ENCODE data around the gene TGM5. TPM values are rescaled to one million over a fixed set of nuclear protein-coding genes. Genes with fewer than 3 reads are reported as not detected.
"Not testable (repeated sequence)": the region's sequence is repeated elsewhere in the genome, so short reads cannot be mapped to it uniquely, and the experiment has no call there.

Gene TGM5
- total RNA-seq, 1 experiment from 2014 or later: not detected

GRCh38 chr15:43235536-43235935 lies 31.2 kb downstream of the TGM5 start:
- Histone ChIP-seq H2AFZ (ENCODE audit: low read length) (no peak overlapping the region), H4K20me1 (ENCODE audit: insufficient read depth, low read depth, low read length) (no peaks in the 10 kb centered on the region)

GRCh38 chr15:43232289-43232874 lies 34.3 kb downstream of the TGM5 start:
- Histone ChIP-seq H3K27ac (ENCODE audit: low read length) (no peak overlapping the region), H3K27me3 (ENCODE audit: low read length) (no peaks in the 10 kb centered on the region), H3K9me2 (replicated peaks; ENCODE audit: insufficient read depth, low read length) (no peaks in the 10 kb centered on the region), H3K79me2 (ENCODE audit: low read length) (no peaks in the 10 kb centered on the region), H2AFZ (ENCODE audit: low read length) (no peak overlapping the region), H4K20me1 (ENCODE audit: insufficient read depth, low read depth, low read length) (no peaks in the 10 kb centered on the region), H3K4me3 (ENCODE audit: low read length) (no peak overlapping the region), H3K9ac (ENCODE audit: low read length) (no peak overlapping the region), H3K4me2 (ENCODE audit: low read depth, low read length, poor library complexity, severe bottlenecking) (no peak overlapping the region), H3K36me3 (ENCODE audit: insufficient read depth, low read length) (no peaks in the 10 kb centered on the region), H3K9me3 (ENCODE audit: low read length) (no peaks in the 10 kb centered on the region), H3K4me1 (ENCODE audit: low read length) (no peaks in the 10 kb centered on the region)
- DNase-seq: no peak

More at GRCh38 chr15:43235536-43235935, 31.2 kb downstream of the TGM5 start:
- no peak overlapping the region for H3K9ac ChIP-seq (ENCODE audit: low read length)
- no peaks in the 10 kb centered on the region for H3K36me3 ChIP-seq (ENCODE audit: insufficient read depth, low read length)
- H3K27me3 ChIP-seq (ENCODE audit: low read length): no peaks in the 10 kb centered on the region
- no peaks in the 10 kb centered on the region for H3K9me3 ChIP-seq (ENCODE audit: low read length)
- no peak overlapping the region for H3K4me3 ChIP-seq (ENCODE audit: low read length)
- H3K27ac ChIP-seq (ENCODE audit: low read length): no peak overlapping the region
- no peaks in the 10 kb centered on the region for H3K4me1 ChIP-seq (ENCODE audit: low read length)
- no peaks in the 10 kb centered on the region for H3K79me2 ChIP-seq (ENCODE audit: low read length)
- no peak for DNase-seq
- no peaks in the 10 kb centered on the region for H3K9me2 ChIP-seq (replicated peaks; ENCODE audit: insufficient read depth, low read length)
- H3K4me2 ChIP-seq (ENCODE audit: low read depth, low read length, poor library complexity, severe bottlenecking): no peak overlapping the region

GRCh38 chr15:43230640-43231115 lies 36.0 kb downstream of the TGM5 start:
- Histone ChIP-seq H3K27ac (ENCODE audit: low read length) (no peak overlapping the region), H3K9me2 (replicated peaks; ENCODE audit: insufficient read depth, low read length) (no peaks in the 10 kb centered on the region), H3K79me2 (ENCODE audit: low read length) (no peaks in the 10 kb centered on the region), H4K20me1 (ENCODE audit: insufficient read depth, low read depth, low read length) (no peaks in the 10 kb centered on the region), H3K4me3 (ENCODE audit: low read length) (no peak overlapping the region), H3K9me3 (ENCODE audit: low read length) (no peaks in the 10 kb centered on the region), H3K27me3 (ENCODE audit: low read length) (no peaks in the 10 kb centered on the region), H3K4me1 (ENCODE audit: low read length) (no peaks in the 10 kb centered on the region), H2AFZ (ENCODE audit: low read length) (no peak overlapping the region), H3K9ac (ENCODE audit: low read length) (no peak overlapping the region), H3K36me3 (ENCODE audit: insufficient read depth, low read length) (no peaks in the 10 kb centered on the region), H3K4me2 (ENCODE audit: low read depth, low read length, poor library complexity, severe bottlenecking) (no peak overlapping the region)
- DNase-seq: no peak

GRCh38 chr15:43229977-43230376 lies 36.8 kb downstream of the TGM5 start:
- Histone ChIP-seq H3K79me2 (ENCODE audit: low read length) (no peaks in the 10 kb centered on the region), H3K9me3 (ENCODE audit: low read length) (no peaks in the 10 kb centered on the region), H3K9me2 (replicated peaks; ENCODE audit: insufficient read depth, low read length) (no peaks in the 10 kb centered on the region), H3K9ac (ENCODE audit: low read length) (no peak overlapping the region), H3K36me3 (ENCODE audit: insufficient read depth, low read length) (no peaks in the 10 kb centered on the region), H3K4me1 (ENCODE audit: low read length) (peaks cover 2% of the 10 kb centered on the region; the same call in 1 of the 2 replicates), H4K20me1 (ENCODE audit: insufficient read depth, low read depth, low read length) (no peaks in the 10 kb centered on the region), H3K27ac (ENCODE audit: low read length) (no peak overlapping the region), H2AFZ (ENCODE audit: low read length) (no peak overlapping the region), H3K4me2 (ENCODE audit: low read depth, low read length, poor library complexity, severe bottlenecking) (no peak overlapping the region), H3K27me3 (ENCODE audit: low read length) (no peaks in the 10 kb centered on the region), H3K4me3 (ENCODE audit: low read length) (no peak overlapping the region)
- no peak for DNase-seq

- no peaks in the 10 kb centered on the region for H3K79me2 ChIP-seq (ENCODE audit: low read length)
- no peak overlapping the region for H3K27ac ChIP-seq (ENCODE audit: low read length)
- no peaks in the 10 kb centered on the region for H4K20me1 ChIP-seq (ENCODE audit: insufficient read depth, low read depth, low read length)
- H3K4me3 ChIP-seq (ENCODE audit: low read length): no peak overlapping the region
- peaks cover 2% of the 10 kb centered on the region; the same call in 1 of the 2 replicates for H3K4me1 ChIP-seq (ENCODE audit: low read length)
- no peaks in the 10 kb centered on the region for H3K9me3 ChIP-seq (ENCODE audit: low read length)
- DNase-seq: no peak
- no peaks in the 10 kb centered on the region for H3K9me2 ChIP-seq (replicated peaks; ENCODE audit: insufficient read depth, low read length)
- H3K36me3 ChIP-seq (ENCODE audit: insufficient read depth, low read length): no peaks in the 10 kb centered on the region
- no peaks in the 10 kb centered on the region for H3K27me3 ChIP-seq (ENCODE audit: low read length)
- no peak overlapping the region for H3K4me2 ChIP-seq (ENCODE audit: low read depth, low read length, poor library complexity, severe bottlenecking)
- H2AFZ ChIP-seq (ENCODE audit: low read length): no peak overlapping the region
- H3K9ac ChIP-seq (ENCODE audit: low read length): no peak overlapping the region
Observed at GRCh38 chr15:43226436-43227305, 40.1 kb downstream of the TGM5 start.

GRCh38 chr15:43225950-43226255 lies 40.8 kb downstream of the TGM5 start:
- not testable (repeated sequence) for H3K9me3 ChIP-seq (ENCODE audit: low read length); H3K79me2 ChIP-seq (ENCODE audit: low read length); DNase-seq

GRCh38 chr15:43225201-43225949 lies 41.4 kb downstream of the TGM5 start:
- H2AFZ ChIP-seq (ENCODE audit: low read length): peak overlapping the region; percentile 64; the same call in 1 of the 2 replicates
- no peaks in the 10 kb centered on the region for H3K79me2 ChIP-seq (ENCODE audit: low read length)
- no peaks in the 10 kb centered on the region for H3K36me3 ChIP-seq (ENCODE audit: insufficient read depth, low read length)
- DNase-seq: peak; percentile 91
- no peak overlapping the region for H3K4me3 ChIP-seq (ENCODE audit: low read length)
- peaks cover 2% of the 10 kb centered on the region; the same call in 1 of the 2 replicates for H3K4me1 ChIP-seq (ENCODE audit: low read length)
- no peaks in the 10 kb centered on the region for H4K20me1 ChIP-seq (ENCODE audit: insufficient read depth, low read depth, low read length)
- no peak overlapping the region for H3K27ac ChIP-seq (ENCODE audit: low read length)
- no peaks in the 10 kb centered on the region for H3K9me2 ChIP-seq (replicated peaks; ENCODE audit: insufficient read depth, low read length)
- H3K9me3 ChIP-seq (ENCODE audit: low read length): no peaks in the 10 kb centered on the region
- no peaks in the 10 kb centered on the region for H3K27me3 ChIP-seq (ENCODE audit: low read length)
- no peak overlapping the region for H3K9ac ChIP-seq (ENCODE audit: low read length)
- no peak overlapping the region for H3K4me2 ChIP-seq (ENCODE audit: low read depth, low read length, poor library complexity, severe bottlenecking)

More at GRCh38 chr15:43225950-43226255, 40.8 kb downstream of the TGM5 start:
- not testable (repeated sequence) for H3K9me2 ChIP-seq (replicated peaks; ENCODE audit: insufficient read depth, low read length); H3K27me3 ChIP-seq (ENCODE audit: low read length); H4K20me1 ChIP-seq (ENCODE audit: insufficient read depth, low read depth, low read length); H3K9ac ChIP-seq (ENCODE audit: low read length); H3K4me3 ChIP-seq (ENCODE audit: low read length); H3K27ac ChIP-seq (ENCODE audit: low read length); H2AFZ ChIP-seq (ENCODE audit: low read length); H3K4me2 ChIP-seq (ENCODE audit: low read depth, low read length, poor library complexity, severe bottlenecking); H3K4me1 ChIP-seq (ENCODE audit: low read length); H3K36me3 ChIP-seq (ENCODE audit: insufficient read depth, low read length)

GRCh38 chr15:43221422-43221821 lies 45.3 kb downstream of the TGM5 start:
- Histone ChIP-seq H4K20me1 (ENCODE audit: insufficient read depth, low read depth, low read length) (no peaks in the 10 kb centered on the region), H3K79me2 (ENCODE audit: low read length) (no peaks in the 10 kb centered on the region), H3K4me3 (ENCODE audit: low read length) (no peak overlapping the region), H3K36me3 (ENCODE audit: insufficient read depth, low read length) (no peaks in the 10 kb centered on the region), H3K9ac (ENCODE audit: low read length) (no peak overlapping the region), H3K4me2 (ENCODE audit: low read depth, low read length, poor library complexity, severe bottlenecking) (no peak overlapping the region), H3K27me3 (ENCODE audit: low read length) (no peaks in the 10 kb centered on the region), H3K27ac (ENCODE audit: low read length) (no peak overlapping the region), H3K9me3 (ENCODE audit: low read length) (no peaks in the 10 kb centered on the region), H3K4me1 (ENCODE audit: low read length) (peaks cover 6% of the 10 kb centered on the region), H3K9me2 (replicated peaks; ENCODE audit: insufficient read depth, low read length) (no peaks in the 10 kb centered on the region), H2AFZ (ENCODE audit: low read length) (no peak overlapping the region)
- DNase-seq: no peak

All from Karpas-422 (cell line).